ENCODE data around the gene APLNR. TPM values are rescaled to one million over a fixed set of nuclear protein-coding genes. Genes with fewer than 3 reads are reported as not detected.
A peak's percentile ranks its signal among the peaks of the same experiment; 100 is the strongest.

The APLNR gene
- total and polyA plus RNA-seq, 2 of the 4 experiments (the other 2 are of a cell fraction) = not detected

GRCh38 chr11:57224128-57224527, 12.9 kb downstream of the APLNR start:
- intact Hi-C loops (cut with micrococcal nuclease) = no loop called here
- Histone ChIP-seq H4K20me1 (ENCODE audit: insufficient read depth, low read length) (no peaks in the 10 kb centered on the region), H3K18ac (ENCODE audit: low read depth, low read length) (no peak overlapping the region), H2BK120ac (ENCODE audit: low read depth, low read length) (peak overlapping the region; percentile 53), H3K23ac (ENCODE audit: low read depth, low read length) (no peak overlapping the region; the same call in 1 of the 2 replicates), H3K56ac (ENCODE audit: extremely low read depth, insufficient read depth, low read length) (no peak overlapping the region), H2AK5ac (ENCODE audit: low read depth, low read length) (no peak overlapping the region), H3K9me1 (ENCODE audit: insufficient read depth, low read length) (peaks cover 8% of the 10 kb centered on the region; the same call in 1 of the 2 replicates), H3K27me3 (ENCODE audit: control insufficient read depth, insufficient read depth, low read length) (no peaks in the 10 kb centered on the region; the same call in 1 of the 2 replicates), H2BK15ac (ENCODE audit: low read depth, low read length) (peak overlapping the region; percentile 29; the same call in 1 of the 3 replicates), H3K4me3 (ENCODE audit: insufficient read depth, low read depth, low read length) (no peak overlapping the region), H3K4ac (ENCODE audit: low read depth, low read length) (peak overlapping the region; percentile 38), H4K8ac (ENCODE audit: low read depth in 2 of 2, low read length in 2 of 2) (no peak overlapping the region), H2BK20ac (ENCODE audit: low read depth, low read length) (peak overlapping the region; percentile 33; the same call in 1 of the 2 replicates), H2BK5ac (ENCODE audit: low read depth, low read length, poor library complexity, severe bottlenecking) (no peak overlapping the region), H3K27ac (ENCODE audit: insufficient read depth, low read length) (no peak overlapping the region), H3K4me2 (ENCODE audit: low read depth, low read length) (no peak overlapping the region), H4K91ac (ENCODE audit: insufficient read depth, low read depth, low read length) (peak overlapping the region; percentile 37; the same call in 1 of the 2 replicates), H2AFZ (replicated peaks; ENCODE audit: low read length, poor library complexity) (no peak overlapping the region), H2AK9ac (replicated peaks; ENCODE audit: low read depth, low read length, poor library complexity) (no peak overlapping the region), H3K4me1 (ENCODE audit: control insufficient read depth, insufficient read depth, low read length) (peaks cover 3% of the 10 kb centered on the region), H4K5ac (ENCODE audit: low read depth, low read length) (no peak overlapping the region), H3K9ac (ENCODE audit: low read depth, low read length) (no peak overlapping the region), H3K9me3 (ENCODE audit: control insufficient read depth, insufficient read depth, low read length) (no peaks in the 10 kb centered on the region), H3K36me3 (ENCODE audit: control insufficient read depth, insufficient read depth, low read length) (no peaks in the 10 kb centered on the region), H3K79me1 (ENCODE audit: low read depth in 1 of 2, low read length in 2 of 2) (no peaks in the 10 kb centered on the region), H3K14ac (replicated peaks; ENCODE audit: low read depth, low read length) (no peak overlapping the region; the same call in 1 of the 2 replicates)
- DNase-seq (no peak), ATAC-seq (ENCODE audit: low read depth) (no peak)
- ChIA-PET CTCF (interaction anchor here (1.7 kb wide), 1 partner anchor 25 kb away, joined by 5 read pairs; no protein-coding TSS in a partner anchor), POLR2A (ENCODE audit: unreplicated experiment) (no interaction called here)
- in situ Hi-C loops (cut with MboI; ENCODE audit: low sequenced_read_pairs) = no loop called here
- dilution Hi-C loops (cut with HindIII; ENCODE audit: low sequenced_read_pairs, unreplicated experiment) = no loop called here
- no peak for TF ChIP-seq BHLHE40 (IDR thresholded peaks at IDR 0.05; ENCODE audit: low read depth, low read length)
- no TSS peak for BruUV-seq (replicated peaks)
- no CpG with 5 or more reads among the region's 2 CpGs for WGBS, 2 experiments (ENCODE audit: extremely low coverage in 2 of 2, insufficient read length in 1 of 2)

All from IMR-90 (cell line).